Type B pancreatic cell (in vitro differentiated cells): ENCODE results near the gene ACSL4. TPM values are rescaled to one million over a fixed set of nuclear protein-coding genes. Genes with fewer than 3 reads are reported as not detected.

Experiments used
- DNase-seq: peaks from one replicate; pipeline ENCODE4 v3.0.0; 2021; ENCODE audit warnings: mixed read lengths; ENCODE audit not compliant: unreplicated experiment; ENCODE audit errors: extremely low spot score
- H3K27ac Mint-ChIP-seq: 2 replicates; pipeline ENCODE4 v1.8.0; 2021; ENCODE audit warnings: mild to moderate bottlenecking, mixed read lengths
- H3K27me3 Mint-ChIP-seq: 2 replicates; pipeline ENCODE4 v1.8.0; 2021; ENCODE audit warnings: mixed read lengths
- H3K36me3 Mint-ChIP-seq: 2 replicates; pipeline ENCODE4 v1.8.0; 2021; ENCODE audit warnings: mixed read lengths
- H3K4me1 Mint-ChIP-seq: one replicate; pipeline ENCODE4 v1.8.0; 2021; ENCODE audit warnings: mixed read lengths; ENCODE audit not compliant: unreplicated experiment
- H3K4me3 Mint-ChIP-seq: 2 replicates; pipeline ENCODE4 v1.8.0; 2021; ENCODE audit warnings: mild to moderate bottlenecking, mixed read lengths
- H3K9me3 Mint-ChIP-seq: 2 replicates; pipeline ENCODE4 v1.8.0; 2021; ENCODE audit warnings: mixed read lengths
- total RNA-seq: library from RNA; stranded (reverse); gene quantifications from 2 replicates; pipeline ENCODE4 v1.2.1, GENCODE V29; 2021; ENCODE audit warnings: low replicate concordance
- TF ChIP-seq, protein P1 (sequence below): fragments of 200-600 bp; sonication (generic); conservative IDR thresholded peaks from 2 replicates; pipeline ENCODE4 v1.5.0; 2021; ENCODE audit warnings: antibody characterized with exemption, mild to moderate bottlenecking

The ACSL4 gene
- total RNA-seq, 1 donor from 2014 or later, result 42.9 TPM

DNA sequence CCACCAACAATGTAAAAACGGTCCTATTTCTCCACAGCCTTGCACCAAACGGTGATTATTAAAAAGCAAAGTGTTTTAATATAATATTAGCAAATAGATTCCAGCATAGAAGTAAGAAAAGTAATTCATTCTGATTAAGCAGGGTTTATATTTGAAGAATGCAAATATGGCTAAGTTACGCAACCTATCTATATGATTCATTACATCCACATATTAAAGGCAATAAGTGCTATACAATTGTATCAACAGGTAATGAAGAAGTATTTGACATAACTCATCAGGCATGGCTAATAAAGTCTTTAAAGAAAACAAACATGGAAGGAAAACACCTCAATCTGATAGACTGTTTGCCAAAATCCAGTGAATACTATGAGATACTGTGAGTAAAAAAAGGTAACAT, 137.0 kb downstream of the ACSL4 start:
- no peak for DNase-seq
- no peaks in the 10 kb centered on the region for H3K4me1 Mint-ChIP-seq
- no peaks in the 10 kb centered on the region for H3K9me3 Mint-ChIP-seq
- H3K27ac Mint-ChIP-seq, result no peak overlapping the region
- TF ChIP-seq, protein P1, sequence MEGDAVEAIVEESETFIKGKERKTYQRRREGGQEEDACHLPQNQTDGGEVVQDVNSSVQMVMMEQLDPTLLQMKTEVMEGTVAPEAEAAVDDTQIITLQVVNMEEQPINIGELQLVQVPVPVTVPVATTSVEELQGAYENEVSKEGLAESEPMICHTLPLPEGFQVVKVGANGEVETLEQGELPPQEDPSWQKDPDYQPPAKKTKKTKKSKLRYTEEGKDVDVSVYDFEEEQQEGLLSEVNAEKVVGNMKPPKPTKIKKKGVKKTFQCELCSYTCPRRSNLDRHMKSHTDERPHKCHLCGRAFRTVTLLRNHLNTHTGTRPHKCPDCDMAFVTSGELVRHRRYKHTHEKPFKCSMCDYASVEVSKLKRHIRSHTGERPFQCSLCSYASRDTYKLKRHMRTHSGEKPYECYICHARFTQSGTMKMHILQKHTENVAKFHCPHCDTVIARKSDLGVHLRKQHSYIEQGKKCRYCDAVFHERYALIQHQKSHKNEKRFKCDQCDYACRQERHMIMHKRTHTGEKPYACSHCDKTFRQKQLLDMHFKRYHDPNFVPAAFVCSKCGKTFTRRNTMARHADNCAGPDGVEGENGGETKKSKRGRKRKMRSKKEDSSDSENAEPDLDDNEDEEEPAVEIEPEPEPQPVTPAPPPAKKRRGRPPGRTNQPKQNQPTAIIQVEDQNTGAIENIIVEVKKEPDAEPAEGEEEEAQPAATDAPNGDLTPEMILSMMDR, result no peak
- peaks cover 8% of the 10 kb centered on the region for H3K27me3 Mint-ChIP-seq
- H3K36me3 Mint-ChIP-seq, result no peaks in the 10 kb centered on the region
- H3K4me3 Mint-ChIP-seq, result no peak overlapping the region

Other genes with a start within 250 kb of the ACSL4 start
- gene NXT2, start 196.4 kb downstream of the ACSL4 start, total RNA-seq, result 13.4 and 27.6 TPM in 2 replicates
- gene KCNE5, start 108.1 kb downstream of the ACSL4 start, total RNA-seq, result 1.7 and 2.7 TPM in 2 replicates